Loucy (cell line): ENCODE data around the gene PEAK1.

Experiments used
- H2AFZ ChIP-seq: fragments of 200-600 bp; sonication (generic); 2 replicates; pipeline ENCODE4 v1.6.0; 2016; ENCODE audit warnings: antibody characterized with exemption, mild to moderate bottlenecking, low read length, moderate library complexity
- H3F3A ChIP-seq: fragments of 200-600 bp; 2 replicates; pipeline ENCODE4 v1.6.0; 2016; ENCODE audit warnings: antibody characterized with exemption, low read depth, mild to moderate bottlenecking
- H3K27me3 ChIP-seq: fragments of 200-600 bp; sonication (generic); 2 replicates; pipeline ENCODE4 v1.6.1; 2014; ENCODE audit warnings: low read length, mild to moderate bottlenecking; ENCODE audit not compliant: insufficient read depth, poor library complexity, severe bottlenecking
- H3K36me3 ChIP-seq: fragments of 200-600 bp; sonication (generic); 2 replicates; pipeline ENCODE4 v1.6.1; 2016; ENCODE audit warnings: low read length; ENCODE audit not compliant: insufficient read depth
- H3K4me1 ChIP-seq: fragments of 200-600 bp; sonication (generic); 2 replicates; pipeline ENCODE4 v1.5.1; 2014; ENCODE audit warnings: low read length, mild to moderate bottlenecking; ENCODE audit not compliant: insufficient read depth, poor library complexity, severe bottlenecking
- H3K4me2 ChIP-seq: fragments of 200-600 bp; sonication (generic); 2 replicates; pipeline ENCODE4 v1.6.0; 2014; ENCODE audit warnings: antibody characterized with exemption, low read length, low read depth, mild to moderate bottlenecking; ENCODE audit not compliant: poor library complexity, severe bottlenecking
- H3K4me3 ChIP-seq: fragments of 200-600 bp; sonication (generic); 2 replicates; pipeline ENCODE4 v1.5.1; 2014; ENCODE audit warnings: low read length, mild to moderate bottlenecking, mixed read lengths; ENCODE audit not compliant: poor library complexity, severe bottlenecking
- H3K79me2 ChIP-seq: fragments of 200-600 bp; sonication (generic); 2 replicates; pipeline ENCODE4 v1.6.1; 2014; ENCODE audit warnings: low read length; ENCODE audit not compliant: insufficient read depth
- H3K9ac ChIP-seq: fragments of 200-600 bp; sonication (generic); 2 replicates; pipeline ENCODE4 v1.6.0; 2014; ENCODE audit warnings: mild to moderate bottlenecking, low read depth, low read length, moderate library complexity; ENCODE audit not compliant: poor library complexity, severe bottlenecking
- H3K9me2 ChIP-seq: fragments of 200-600 bp; sonication (generic); replicated peaks from 2 replicates; pipeline ENCODE4 v1.6.1; 2016; ENCODE audit warnings: low read depth, low read length, mixed read lengths
- H3K9me3 ChIP-seq: fragments of 200-600 bp; sonication (generic); 2 replicates; pipeline ENCODE4 v1.6.1; 2014; ENCODE audit warnings: mild to moderate bottlenecking, antibody characterized with exemption, low read length, low read depth; ENCODE audit not compliant: insufficient read depth
- H4K20me1 ChIP-seq: fragments of 200-600 bp; sonication (generic); 2 replicates; pipeline ENCODE4 v1.6.0; 2014; ENCODE audit warnings: antibody characterized with exemption, low read length, mild to moderate bottlenecking; ENCODE audit not compliant: insufficient read depth, poor library complexity, severe bottlenecking
- EZH2phosphoT487 ChIP-seq: fragments of 200-600 bp; IDR thresholded peaks from 2 replicates; pipeline ENCODE4 v1.6.1; 2018; ENCODE audit warnings: antibody characterized with exemption, mild to moderate bottlenecking, moderate library complexity, borderline replicate concordance
- TF ChIP-seq, protein P1 (sequence below): fragments of 200-600 bp; sonication (generic); conservative IDR thresholded peaks from 2 replicates; pipeline ENCODE4 v1.5.1; 2014; ENCODE audit warnings: mild to moderate bottlenecking, antibody characterized with exemption, low read length

PEAK1 gene

GRCh38 chr15:77455696-77456321 lies 35.9 kb upstream of the PEAK1 start:
- H3K9ac ChIP-seq = no peak overlapping the region
- H3K9me3 ChIP-seq = no peaks in the 10 kb centered on the region
- H3K9me2 ChIP-seq = no peaks in the 10 kb centered on the region
- 0 out of 2 replicates have a peak, but pooled peaks cover 4% of the 10 kb centered on the region for H3F3A ChIP-seq
- H3K4me3 ChIP-seq = no peak overlapping the region
- no peaks in the 10 kb centered on the region for H3K27me3 ChIP-seq
- no peak overlapping the region for H2AFZ ChIP-seq
- H4K20me1 ChIP-seq = no peaks in the 10 kb centered on the region
- no peak overlapping the region for H3K4me2 ChIP-seq
- no peak for TF ChIP-seq EZH2phosphoT487
- TF ChIP-seq, protein P1, sequence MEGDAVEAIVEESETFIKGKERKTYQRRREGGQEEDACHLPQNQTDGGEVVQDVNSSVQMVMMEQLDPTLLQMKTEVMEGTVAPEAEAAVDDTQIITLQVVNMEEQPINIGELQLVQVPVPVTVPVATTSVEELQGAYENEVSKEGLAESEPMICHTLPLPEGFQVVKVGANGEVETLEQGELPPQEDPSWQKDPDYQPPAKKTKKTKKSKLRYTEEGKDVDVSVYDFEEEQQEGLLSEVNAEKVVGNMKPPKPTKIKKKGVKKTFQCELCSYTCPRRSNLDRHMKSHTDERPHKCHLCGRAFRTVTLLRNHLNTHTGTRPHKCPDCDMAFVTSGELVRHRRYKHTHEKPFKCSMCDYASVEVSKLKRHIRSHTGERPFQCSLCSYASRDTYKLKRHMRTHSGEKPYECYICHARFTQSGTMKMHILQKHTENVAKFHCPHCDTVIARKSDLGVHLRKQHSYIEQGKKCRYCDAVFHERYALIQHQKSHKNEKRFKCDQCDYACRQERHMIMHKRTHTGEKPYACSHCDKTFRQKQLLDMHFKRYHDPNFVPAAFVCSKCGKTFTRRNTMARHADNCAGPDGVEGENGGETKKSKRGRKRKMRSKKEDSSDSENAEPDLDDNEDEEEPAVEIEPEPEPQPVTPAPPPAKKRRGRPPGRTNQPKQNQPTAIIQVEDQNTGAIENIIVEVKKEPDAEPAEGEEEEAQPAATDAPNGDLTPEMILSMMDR = no peak
- H3K36me3 ChIP-seq = peaks cover 21% of the 10 kb centered on the region; the same call in 1 of the 2 replicates
- 0 out of 2 replicates have a peak, but pooled peaks cover under 1% of the 10 kb centered on the region for H3K79me2 ChIP-seq
- H3K4me1 ChIP-seq = peaks cover 17% of the 10 kb centered on the region

DNA sequence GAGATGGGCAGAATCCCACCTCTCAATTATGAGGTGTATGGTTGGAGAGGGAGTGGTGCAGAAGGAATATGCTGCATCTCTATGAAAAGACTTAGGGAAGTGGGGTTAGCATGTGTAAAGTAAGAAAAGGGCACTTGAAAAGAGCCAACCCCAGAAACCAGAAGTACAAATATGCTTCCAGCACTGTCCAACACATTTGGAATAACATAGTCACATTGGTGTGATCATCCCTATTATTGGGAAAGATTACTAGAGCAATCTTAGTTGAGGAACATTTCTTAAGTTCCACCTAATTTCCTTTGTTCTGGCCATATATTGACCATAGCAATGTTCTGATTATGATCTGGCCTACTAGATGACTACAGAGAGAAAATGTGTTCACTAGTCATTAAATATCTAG lies 35.0 kb upstream of the PEAK1 start:
- no peaks in the 10 kb centered on the region for H3K9me2 ChIP-seq
- H3K9me3 ChIP-seq = no peaks in the 10 kb centered on the region
- H3F3A ChIP-seq = 0 out of 2 replicates have a peak, but pooled peaks cover 4% of the 10 kb centered on the region
- peaks cover 17% of the 10 kb centered on the region for H3K4me1 ChIP-seq
- peaks cover 21% of the 10 kb centered on the region for H3K36me3 ChIP-seq
- no peak overlapping the region for H3K4me2 ChIP-seq
- H3K79me2 ChIP-seq = peaks cover 5% of the 10 kb centered on the region; the same call in 1 of the 2 replicates
- no peaks in the 10 kb centered on the region for H3K27me3 ChIP-seq
- no peak overlapping the region for H3K4me3 ChIP-seq
- H2AFZ ChIP-seq = no peak overlapping the region
- H4K20me1 ChIP-seq = no peaks in the 10 kb centered on the region
- TF ChIP-seq, protein P1 = no peak
- no peak for TF ChIP-seq EZH2phosphoT487
- no peak overlapping the region for H3K9ac ChIP-seq

DNA sequence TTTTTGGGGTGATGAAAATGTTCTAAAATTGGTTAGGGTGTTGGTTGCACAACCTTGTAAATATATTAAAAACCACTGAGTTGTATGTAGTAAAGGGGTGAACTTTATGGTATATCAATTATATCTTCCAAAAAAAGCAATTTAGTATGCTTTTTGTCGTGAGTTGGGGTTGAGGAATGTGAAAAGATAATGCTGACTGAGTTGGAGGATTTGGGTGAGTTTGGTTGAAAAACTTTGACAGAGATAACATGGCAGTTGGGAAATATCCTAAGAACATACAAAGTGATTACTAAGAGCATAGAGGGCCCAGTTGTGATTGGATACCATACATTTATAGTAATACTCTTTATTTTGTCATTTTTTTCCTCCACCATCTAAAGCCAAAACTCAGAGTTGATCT lies 34.4 kb upstream of the PEAK1 start:
- no peak for TF ChIP-seq EZH2phosphoT487
- TF ChIP-seq, protein P1 = no peak
- Histone ChIP-seq H3K36me3 (peaks cover 15% of the 10 kb centered on the region), H3K4me3 (no peak overlapping the region), H3K9me2 (no peaks in the 10 kb centered on the region), H4K20me1 (peaks cover under 1% of the 10 kb centered on the region), H3K4me1 (peaks cover 17% of the 10 kb centered on the region), H2AFZ (no peak overlapping the region), H3K79me2 (peaks cover 5% of the 10 kb centered on the region; the same call in 1 of the 2 replicates), H3K4me2 (no peak overlapping the region), H3K9ac (no peak overlapping the region), H3K9me3 (no peaks in the 10 kb centered on the region), H3F3A (0 out of 2 replicates have a peak, but pooled peaks cover 4% of the 10 kb centered on the region), H3K27me3 (no peaks in the 10 kb centered on the region)
